NCI-H524 treated with DMSO at 0.1 percent for 48 hours (cell line): Measurements from ENCODE around the gene SORCS2.

Experiments used
- DNase-seq: peaks from one replicate; lab custom pipeline; 2025; lab: John Stamatoyannopoulos, UW

The SORCS2 gene

DNA sequence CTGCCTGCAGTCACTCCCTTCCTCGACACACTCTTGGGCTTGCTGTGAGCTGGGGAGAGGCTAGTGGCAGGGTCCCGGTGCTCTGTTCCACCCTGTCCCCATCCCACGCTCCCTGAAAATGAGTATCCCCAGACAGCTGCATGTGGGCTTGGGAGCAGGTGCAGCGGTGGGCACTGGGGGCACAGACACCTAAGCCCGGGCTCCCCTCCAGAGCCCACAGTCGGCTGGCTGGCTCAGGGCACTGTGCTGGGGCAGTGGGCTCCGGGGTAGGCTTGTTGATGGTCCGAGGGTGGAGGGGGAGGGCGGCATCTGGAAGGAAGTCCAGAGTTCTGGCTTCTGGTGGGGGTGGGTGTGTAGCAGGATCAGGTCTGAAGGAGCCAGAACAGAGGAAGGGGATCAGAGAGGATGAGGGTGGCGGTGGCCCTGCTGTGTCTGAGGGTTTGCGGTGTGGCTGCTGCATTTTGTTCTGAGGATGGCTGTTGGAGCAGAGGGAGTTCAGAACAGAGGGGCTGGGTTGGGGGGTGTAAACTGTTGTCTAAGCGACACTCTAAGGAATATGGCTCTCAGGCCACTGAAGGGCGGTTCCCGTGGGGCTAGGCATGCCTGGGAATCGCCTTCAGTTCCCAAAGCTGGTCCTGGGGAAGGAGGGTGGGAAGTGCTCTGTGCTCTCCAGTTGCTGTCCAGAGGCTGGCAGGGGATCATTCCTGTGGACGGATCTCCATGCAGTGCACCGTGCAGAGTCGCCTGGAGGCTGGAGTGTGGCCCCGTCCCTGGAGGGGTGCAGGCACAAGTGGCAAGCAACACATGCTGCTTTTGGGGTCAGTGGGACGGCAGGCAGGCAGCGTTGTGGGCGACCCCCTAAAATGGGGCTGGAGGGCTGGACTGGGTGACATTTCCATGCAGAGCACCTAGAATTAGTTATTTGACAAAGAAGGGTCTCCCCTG is 114.0 kb downstream of the SORCS2 start:
- DNase-seq = no peak

DNA sequence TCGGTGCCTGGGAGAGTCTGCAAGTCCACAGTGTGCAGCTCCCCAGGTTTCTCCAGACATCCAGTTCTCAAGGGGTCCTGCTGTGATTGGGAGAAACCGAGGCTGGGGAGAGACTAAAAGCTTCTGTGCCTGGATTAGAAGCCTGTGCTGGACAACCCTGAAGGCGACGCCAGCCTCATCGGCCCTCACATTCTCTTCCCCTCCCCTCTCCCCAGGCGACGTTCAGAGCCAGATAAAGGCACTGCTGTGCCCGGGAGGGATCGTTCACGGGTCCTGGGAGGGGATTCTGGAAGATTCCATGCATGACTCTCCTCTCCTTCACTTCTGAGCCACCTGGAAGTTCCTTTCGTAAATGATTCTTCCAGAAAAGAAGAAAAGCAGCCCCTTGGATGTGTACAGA is 114.6 kb downstream of the SORCS2 start:
- no peak for DNase-seq

DNA sequence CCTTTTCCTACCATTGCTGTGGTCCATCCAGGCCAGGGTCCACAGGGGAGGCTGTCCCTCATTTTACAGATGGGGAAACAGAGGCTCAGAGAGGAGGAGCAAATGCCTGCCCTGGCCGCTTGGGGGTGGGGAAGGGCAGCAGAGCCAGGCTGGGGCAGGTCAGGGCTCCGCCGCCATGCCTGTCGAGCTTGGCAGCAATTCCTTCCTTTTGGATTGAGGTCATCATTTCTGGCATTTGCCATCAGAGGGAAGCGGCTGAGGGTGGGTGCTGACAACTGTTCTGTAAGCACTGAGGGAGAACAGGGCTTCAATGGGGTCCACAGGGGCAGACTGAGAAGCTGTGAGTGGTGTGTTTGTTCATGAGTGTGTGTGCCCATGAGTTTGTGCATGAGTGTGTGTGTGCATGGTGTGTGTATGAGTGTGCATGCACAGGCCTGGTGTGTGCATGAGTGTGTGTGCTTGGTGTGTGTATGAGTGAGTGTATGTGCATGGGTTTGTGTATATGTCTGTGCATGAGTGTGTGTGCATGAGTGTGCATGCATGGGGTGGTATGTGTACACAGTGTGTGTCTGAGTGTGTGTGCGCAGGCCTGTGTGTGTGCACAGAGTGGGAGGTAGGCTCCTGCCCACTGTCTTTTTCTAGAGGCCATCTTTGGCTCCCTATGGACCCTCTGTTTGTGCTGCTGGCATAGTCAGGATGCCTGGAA is 115.2 kb downstream of the SORCS2 start:
- no peak for DNase-seq

DNA sequence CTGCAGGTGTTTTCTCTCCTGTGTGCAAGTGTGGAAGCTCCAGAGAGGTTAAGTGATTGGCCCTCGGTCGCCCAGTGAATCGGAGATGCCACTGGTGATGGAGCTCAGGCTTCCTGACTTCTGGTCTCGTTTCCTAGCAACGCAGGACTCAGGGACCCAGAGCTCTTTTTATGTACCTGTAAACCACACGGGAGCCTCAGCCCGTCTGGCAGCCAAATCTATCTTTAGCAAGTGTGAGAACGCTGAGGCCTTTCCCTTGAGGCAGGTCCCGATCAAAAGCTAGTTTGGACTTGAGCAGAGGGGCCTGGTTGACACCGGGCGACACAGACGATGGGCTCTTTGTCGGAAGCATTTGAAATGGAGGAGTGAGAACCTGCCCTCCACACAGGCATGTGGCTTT is 116.8 kb downstream of the SORCS2 start:
- no peak for DNase-seq

DNA sequence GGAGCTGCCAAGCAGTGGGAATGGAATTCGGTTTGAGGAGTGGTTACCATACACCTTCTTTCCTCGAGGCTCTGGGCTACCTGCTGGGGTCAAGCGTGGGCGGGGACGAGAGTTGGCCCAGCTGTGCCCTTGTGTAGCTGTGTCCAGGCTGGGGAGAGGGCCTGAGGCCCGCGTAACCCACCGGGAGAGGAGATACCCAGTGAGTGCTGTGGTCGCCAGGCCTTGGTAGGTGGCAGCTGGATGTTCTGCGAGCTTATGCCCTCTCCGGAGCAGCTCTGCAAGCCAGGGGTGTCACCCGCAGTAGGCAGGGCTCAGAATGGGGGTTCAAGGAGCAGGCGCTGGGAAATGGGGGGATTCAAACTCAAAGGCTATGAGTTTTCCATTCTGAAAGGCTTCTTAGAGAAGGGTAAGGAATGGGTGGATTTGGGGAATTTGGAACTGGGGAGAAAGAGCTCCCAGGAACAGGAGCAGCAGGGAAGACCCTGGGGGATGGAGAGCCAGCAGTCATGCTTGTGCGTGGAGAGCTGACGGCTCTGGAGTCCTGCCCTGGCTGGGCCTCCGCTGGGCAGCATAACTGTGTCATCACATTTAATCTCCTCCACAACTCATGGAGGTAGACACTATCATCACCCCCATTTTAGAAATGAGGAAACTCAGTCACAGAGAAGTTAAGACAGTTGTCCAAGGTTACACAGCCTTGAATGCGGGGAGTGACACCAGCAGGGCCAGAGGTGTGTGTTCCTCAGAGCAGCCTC is 117.5 kb downstream of the SORCS2 start:
- DNase-seq = no peak

DNA sequence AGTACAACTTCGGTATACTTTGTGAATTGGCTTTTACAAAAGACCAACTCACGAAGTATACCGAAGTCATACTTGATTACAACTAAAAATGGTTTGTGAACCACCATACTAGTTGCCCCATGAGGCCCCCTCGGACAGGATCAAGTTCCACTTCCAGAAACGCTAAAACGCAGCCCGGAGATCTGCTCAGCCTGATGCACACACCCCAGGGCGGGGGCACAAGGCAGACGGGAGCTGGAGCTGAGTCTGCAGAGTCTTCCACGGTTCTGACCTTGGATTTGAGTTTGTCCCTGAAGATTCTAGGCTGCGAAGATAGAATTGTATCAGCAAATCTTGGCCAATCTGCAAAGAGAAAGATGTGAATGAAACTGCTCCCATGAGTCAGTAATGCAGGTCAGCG is 118.1 kb downstream of the SORCS2 start:
- no peak for DNase-seq

DNA sequence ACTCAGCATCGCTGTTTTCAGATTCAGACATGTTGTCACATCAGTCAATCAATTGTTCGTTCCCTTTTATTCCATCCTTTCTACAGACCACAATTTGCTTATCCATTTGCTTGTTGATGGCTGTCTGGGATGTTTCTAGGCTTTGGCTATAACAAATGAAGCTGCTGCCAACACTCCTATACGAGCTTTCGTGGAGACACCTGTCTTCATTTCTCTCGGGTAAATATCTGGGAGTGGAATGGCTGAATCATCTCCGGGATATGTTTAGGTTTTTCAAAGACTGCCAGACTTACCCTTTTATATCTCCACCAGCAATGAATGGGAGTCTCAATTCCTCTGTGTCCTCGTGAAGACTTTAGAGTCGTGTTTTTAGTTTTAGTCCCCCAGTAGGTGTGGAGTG is 118.9 kb downstream of the SORCS2 start:
- DNase-seq = no peak

DNA sequence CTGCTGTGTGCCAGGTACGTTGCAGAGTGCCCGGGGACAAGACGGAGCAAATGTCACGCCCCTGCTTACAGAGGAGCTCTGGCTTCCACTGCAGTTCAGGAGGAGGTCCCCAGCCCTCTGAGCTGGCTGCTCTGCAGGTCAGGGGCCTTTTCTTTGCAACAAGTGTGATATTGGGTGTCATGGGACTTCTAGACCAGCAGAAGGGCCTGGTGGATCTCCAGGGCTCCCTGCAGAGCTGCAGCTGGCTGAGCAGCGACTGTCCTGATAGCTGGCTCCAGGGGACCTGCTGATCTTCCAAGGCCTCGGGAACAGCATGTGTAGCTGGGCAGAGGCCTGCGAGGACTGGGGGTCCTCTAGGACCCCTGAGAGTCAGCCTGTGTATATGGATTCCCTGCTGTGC is 120.4 kb downstream of the SORCS2 start:
- DNase-seq = no peak

DNA sequence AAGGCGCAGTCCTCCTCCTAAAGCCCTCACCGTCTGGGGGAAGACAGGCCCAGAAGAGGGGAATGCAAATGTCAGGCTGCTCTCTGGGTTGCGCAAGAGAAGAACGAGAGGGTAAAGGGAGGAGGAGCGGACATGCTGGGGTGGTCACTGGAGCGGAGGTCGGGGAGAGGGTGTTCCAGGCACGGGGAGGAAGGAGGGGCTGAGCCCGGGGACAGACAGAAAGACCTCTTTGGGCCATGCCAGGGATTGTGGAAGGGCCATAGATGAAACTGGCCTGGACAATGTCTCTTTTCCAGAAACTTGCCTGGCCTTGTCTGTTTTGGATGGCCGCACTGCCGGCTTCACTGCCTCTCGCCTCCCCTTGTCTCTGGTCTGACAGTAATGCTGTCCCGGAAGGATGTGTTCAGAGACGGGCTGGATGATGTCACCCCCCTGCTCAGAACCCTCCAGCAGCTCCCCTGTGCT is 121.0 kb downstream of the SORCS2 start:
- no peak for DNase-seq

DNA sequence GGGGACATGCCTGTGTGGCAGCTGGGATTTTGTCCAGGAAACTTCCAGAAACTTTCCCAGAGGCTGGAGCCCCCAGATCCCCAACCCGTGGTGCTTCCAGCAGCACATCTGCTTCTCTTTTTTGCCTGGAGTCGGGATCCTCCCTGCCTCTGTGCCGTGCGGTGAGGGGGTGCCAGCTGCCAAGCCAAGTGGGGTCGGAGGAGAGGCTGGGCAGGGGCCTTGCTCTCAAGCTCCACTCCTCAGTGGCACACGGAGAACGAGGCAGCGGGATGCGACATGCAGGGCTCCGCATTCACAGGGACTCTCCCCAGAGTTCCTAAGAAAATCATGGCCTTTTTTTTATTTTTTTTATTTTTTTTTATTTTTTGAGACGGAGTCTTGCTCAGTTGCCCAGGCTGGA is 121.7 kb downstream of the SORCS2 start:
- DNase-seq = no peak

DNA sequence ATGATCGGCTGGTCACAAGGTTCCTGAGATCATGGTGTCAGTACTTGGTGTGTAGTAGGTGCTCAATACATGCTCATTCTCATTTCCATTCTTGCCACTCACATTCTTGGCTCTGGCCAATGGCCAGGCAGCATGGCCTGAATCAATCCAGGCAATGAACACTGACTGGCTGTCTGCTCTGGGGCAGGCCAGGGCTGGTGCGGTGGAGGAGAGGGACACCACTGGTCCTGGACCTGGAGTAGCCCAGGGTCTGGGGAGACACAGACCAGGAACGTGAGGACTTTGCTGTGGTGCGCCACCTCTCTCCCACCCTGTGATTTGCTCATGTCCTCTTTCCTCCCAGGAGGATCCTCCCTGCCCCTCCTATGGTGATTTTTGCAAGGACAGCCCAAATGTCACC is 122.9 kb downstream of the SORCS2 start:
- no peak for DNase-seq

DNA sequence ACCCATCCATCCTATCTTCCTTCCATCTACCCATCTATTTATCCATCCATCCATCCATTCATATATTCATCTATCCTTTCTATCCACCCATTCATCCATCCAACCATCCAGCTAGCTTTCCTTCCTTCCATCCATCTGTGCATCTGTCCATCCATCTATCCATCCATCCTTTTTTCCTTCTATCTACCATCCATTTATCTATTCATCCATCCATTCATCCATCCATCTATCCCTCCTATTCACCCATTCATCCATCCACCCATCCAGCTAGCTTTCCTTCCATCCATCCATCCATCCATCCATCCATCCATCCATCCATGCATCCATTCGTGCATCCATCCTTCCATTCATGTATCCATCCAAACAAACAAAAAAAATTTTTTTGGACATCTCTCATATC is 123.6 kb downstream of the SORCS2 start:
- no peak for DNase-seq

DNA sequence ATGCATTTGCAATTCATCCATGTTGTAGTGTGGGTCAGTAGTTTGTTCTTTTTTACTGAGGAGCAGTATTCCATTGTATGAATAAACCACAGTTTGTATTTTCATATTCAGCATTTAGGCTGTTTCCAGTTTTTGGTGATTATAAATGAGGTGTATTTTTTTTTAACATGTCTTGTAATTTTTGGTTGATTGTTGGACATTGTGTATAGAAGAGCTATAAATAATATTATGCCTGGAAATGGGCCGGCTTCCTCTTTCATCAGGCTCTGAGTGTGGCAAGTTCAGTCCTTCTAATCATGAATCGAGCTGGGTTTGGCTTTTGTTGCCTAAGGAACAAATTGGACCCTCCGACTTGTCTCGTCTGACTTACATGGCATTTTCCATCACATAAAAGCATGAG is 126.7 kb downstream of the SORCS2 start:
- no peak for DNase-seq

DNA sequence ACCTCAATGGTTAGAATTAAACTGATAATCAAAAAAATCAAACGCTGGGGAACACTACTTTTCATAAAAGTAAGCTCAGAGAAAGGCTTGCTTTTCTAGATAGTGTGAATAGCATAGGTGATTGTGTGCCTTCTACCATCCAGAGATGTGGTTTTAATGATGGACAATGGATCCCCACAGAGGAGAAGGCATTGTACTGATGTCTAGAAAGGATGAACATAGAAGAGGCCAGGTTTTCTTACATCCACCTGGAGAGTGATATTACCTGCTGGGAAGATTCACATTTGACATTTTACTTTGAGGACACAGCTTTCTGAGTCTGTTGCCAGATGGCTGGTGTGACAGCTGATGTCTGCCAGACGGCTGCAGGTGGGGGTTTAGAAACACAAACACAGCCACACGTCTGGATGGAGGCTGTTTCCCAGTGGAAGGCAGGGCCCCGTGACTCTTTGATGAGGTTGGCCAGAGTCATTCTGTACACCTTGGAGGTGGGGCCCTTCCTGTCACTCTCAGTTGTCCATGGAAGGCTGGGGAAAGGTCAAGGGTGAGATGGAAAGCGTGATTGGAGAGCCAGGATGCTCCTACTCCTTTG is 128.0 kb downstream of the SORCS2 start:
- peak; percentile 29 for DNase-seq

DNA sequence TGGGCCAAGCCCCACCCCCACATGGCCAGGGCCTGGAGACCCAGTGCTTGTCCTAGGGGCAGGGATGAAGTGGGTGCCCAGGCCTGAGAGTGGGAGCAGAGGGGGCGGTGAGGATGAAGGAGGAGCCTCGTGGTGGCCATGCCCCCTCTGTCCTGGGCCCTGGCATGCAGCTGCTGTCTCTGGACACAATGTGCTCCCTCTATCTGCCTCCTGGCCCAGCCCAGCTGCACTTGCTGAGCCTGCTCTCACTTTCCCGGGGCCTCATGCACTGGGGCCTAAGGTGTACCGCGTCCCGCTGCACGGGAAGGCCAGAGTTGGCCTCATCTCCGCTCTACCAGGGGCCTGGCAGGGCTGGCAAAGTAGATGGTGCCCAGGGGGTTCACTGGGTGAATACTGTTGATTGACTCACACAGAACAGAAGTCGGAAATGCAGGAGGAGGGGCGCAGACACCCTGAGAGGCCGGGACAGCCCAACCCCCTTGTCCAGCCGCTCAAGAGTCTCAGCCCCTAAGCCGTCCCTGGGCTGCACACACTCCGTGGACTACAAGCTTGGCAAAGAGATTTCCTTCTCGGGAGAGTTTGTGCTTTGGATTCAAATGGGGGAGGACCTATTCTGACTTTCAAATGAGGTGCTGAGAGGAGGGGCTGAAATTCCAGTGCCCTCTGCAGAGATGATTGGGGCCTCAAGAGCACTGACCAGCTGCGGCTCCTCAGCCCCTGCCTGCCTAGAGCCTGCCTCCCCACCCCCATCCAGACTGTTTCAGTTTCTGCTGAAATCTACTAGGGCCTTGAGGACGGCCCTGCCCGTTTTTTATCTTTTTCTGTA is 130.0 kb downstream of the SORCS2 start:
- DNase-seq = peak; percentile 35

DNA sequence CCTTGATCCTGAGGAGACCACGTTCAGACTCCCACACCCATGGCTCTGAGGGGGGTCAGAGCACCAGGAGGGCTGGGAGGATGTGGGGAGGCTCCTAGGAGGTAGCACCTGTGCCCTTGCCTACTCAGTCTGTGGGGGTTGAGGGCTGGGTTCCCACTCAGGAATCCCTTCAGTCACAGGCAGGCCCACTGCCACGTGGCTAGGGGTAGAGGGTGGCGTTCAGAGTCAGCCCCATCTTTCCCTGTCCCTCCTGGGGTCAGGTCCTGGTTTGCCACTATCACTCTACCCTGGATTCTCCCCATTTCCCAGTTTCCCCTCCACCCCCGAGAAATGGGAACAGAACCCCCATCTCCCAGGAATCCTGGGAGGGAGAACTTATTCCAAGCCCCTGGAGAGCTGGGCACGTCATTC is 131.1 kb downstream of the SORCS2 start:
- no peak for DNase-seq

DNA sequence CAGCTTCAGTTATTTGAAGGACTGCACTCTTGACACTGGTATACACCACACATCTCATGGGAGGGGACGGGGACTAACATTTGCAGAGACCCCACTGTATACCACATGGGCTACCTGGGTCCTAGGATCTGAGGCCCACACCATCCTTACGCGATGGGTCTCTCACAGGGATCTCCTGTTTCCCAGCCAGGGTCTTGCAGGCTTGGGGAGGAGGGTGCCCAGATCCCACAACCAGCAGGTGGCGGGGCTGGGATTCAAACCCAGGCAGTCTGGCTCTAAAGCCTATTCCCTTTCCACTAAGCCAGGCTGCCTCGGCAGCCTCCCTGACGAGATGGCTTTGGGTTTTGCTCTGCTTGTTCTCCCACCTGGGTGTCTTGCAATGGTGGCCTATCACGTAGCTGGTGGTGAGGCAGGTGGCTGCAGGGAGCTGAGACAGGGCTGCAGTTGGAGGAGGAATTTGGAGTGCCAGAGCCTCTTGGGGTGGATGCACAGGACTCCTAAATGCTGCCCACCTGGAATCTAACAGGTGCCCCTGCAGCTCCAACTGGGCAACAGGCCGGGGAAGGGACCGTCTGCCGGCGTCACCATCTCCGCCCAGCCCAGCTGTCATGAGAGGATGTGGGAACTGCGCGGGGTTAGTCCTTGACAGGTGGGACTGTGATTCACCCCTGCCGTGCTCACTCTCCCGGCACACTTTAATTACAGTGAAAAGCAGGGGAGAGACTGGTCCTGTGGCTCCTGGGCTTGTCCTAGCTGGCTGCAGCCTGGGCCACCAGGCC is 131.7 kb downstream of the SORCS2 start:
- DNase-seq = peak; percentile 91

DNA sequence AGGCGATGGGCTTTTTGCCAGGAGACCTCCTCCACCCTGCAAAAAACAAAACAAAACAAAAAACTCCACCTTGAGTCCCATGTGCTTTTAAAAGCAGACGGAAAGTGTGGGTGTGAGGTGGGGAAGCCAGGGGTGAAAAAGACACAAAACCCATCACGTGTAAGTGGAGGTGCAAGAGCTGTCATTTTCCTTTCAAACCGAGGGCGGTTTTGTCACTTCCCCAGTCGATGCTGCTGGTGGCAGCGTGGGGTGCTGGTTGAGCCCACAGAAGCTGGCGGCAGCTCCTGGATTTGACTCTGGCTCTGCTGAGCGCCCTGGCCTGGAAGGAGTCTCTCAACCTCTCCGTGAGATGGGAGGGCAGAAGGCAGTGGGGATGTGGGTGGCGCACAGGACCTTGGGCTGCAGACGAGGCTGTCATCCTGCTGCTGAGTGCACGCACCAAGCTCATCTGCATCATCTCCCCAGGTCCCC is 132.3 kb downstream of the SORCS2 start:
- DNase-seq = no peak

DNA sequence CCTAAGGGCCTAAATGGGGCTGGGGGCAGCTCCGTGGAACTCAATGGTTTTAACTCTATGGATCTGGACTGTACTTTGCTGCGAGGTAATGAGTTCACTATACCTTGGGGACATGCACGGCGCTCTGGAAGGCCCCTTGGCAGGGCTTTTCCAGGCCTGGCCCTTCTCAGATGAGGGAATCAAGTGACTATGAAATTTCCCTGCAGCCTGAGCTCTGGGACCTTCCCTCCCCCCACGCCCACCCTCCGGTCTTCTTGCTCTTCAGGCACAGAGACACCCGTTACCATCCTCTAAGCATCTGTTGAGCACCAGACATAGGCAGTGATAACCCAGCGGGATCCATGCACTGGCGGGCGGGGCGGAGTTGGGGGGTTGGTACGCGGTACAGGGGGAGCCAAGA is 133.2 kb downstream of the SORCS2 start:
- no peak for DNase-seq

DNA sequence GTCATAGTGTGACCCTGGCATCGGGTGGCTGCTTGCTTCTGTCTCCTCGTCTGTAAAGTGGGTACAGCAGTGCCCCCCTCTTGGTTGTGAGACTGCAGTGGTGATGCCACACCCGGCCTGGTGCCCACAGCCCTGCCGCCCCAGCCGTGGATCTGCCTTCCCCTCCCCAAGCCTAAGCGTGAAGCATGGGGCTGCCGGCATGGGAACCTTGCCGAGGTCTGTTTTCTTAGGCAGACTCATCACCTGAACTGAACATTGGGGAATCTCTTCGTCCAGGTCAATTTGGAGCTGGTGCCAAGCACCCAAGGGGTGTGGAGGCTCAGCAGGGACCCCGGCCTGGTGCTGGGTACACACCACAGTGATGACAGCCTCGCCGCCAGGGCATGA is 134.0 kb downstream of the SORCS2 start:
- no peak for DNase-seq
